ENCODE measurements around the gene ASIC4. TPM values are rescaled to one million over a fixed set of nuclear protein-coding genes. Genes with fewer than 3 reads are reported as not detected.

ASIC4 gene
- total and polyA plus RNA-seq, 2 of the 13 experiments (the other 11 are each of a cell fraction or from before 2014, with no cell fraction given), result 0.03 TPM; not detected in 1

DNA sequence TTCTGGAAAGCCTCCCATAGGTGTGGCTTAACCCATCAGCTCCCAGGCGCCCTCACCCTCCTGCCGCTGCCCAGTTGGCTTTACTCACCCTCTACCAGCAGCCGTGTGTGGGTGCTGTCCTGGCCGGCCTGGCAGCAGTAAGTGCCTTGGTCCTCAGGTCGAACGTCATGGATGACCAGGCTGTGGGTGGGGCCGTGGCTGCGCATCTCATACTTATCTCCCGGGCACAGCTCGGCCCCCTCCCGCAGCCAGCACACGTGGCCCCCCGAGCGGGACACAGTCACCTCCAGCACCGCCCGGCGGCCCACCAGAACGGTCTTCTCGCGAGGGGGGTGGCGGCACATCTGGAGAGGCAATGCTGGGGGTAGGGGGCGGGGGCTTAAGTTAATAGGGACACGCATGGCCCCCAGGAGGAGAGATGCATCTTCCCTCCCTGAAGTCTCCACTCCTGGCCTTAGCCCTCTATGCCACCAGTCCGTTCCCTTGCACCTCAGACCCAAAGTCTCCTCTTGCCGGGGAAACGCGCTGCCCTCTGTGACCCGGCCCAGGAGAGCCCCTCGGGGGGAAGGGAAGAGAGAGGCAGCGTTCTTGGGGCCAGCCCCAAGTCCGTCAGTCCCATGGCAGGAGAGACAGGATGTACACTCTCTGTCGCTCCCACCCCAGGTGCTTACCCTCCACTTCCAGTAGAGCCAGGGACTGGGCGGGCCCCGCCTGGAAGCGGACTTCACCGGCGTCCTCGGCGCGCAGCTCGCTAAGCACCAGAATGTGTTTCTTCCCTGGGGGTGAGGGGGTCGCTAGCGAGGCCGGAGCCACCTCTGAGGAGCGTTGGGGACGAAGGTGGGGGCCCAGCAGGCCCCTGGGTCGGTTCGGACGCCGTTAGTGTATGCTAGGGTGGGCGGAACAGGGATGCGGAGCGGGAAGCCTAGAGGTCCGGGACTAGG, 37.4 kb downstream of the ASIC4 start (continued):
- TF ChIP-seq BRF2 (CRISPR knock-in tag; IDR thresholded peaks at IDR 0.05) (no peak), ZNF460 (CRISPR knock-in tag; IDR thresholded peaks at IDR 0.05; ENCODE audit: borderline replicate concordance) (no peak; the same call in 1 of the 2 replicates), KDM6A (CRISPR knock-in tag; IDR thresholded peaks at IDR 0.05; ENCODE audit: low read depth) (no peak), SRY (CRISPR knock-in tag; IDR thresholded peaks at IDR 0.05) (peak; percentile 88), HOXA9 (CRISPR knock-in tag; IDR thresholded peaks at IDR 0.05; ENCODE audit: borderline replicate concordance) (peak; percentile 67; the same call in 1 of the 2 replicates), ZNF547 (CRISPR knock-in tag; IDR thresholded peaks at IDR 0.05) (0 out of 2 replicates have a peak, but pooled peaks have one; percentile 30), KLF12 (CRISPR knock-in tag; IDR thresholded peaks at IDR 0.05; ENCODE audit: borderline replicate concordance) (no peak)
- TF ChIP-seq, protein P1, sequence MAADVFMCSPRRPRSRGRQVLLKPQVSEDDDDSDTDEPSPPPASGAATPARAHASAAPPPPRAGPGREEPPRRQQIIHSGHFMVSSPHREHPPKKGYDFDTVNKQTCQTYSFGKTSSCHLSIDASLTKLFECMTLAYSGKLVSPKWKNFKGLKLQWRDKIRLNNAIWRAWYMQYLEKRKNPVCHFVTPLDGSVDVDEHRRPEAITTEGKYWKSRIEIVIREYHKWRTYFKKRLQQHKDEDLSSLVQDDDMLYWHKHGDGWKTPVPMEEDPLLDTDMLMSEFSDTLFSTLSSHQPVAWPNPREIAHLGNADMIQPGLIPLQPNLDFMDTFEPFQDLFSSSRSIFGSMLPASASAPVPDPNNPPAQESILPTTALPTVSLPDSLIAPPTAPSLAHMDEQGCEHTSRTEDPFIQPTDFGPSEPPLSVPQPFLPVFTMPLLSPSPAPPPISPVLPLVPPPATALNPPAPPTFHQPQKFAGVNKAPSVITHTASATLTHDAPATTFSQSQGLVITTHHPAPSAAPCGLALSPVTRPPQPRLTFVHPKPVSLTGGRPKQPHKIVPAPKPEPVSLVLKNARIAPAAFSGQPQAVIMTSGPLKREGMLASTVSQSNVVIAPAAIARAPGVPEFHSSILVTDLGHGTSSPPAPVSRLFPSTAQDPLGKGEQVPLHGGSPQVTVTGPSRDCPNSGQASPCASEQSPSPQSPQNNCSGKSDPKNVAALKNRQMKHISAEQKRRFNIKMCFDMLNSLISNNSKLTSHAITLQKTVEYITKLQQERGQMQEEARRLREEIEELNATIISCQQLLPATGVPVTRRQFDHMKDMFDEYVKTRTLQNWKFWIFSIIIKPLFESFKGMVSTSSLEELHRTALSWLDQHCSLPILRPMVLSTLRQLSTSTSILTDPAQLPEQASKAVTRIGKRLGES (CRISPR knock-in tag; IDR thresholded peaks at IDR 0.05; ENCODE audit: borderline replicate concordance), result no peak
- TF ChIP-seq, protein P2, sequence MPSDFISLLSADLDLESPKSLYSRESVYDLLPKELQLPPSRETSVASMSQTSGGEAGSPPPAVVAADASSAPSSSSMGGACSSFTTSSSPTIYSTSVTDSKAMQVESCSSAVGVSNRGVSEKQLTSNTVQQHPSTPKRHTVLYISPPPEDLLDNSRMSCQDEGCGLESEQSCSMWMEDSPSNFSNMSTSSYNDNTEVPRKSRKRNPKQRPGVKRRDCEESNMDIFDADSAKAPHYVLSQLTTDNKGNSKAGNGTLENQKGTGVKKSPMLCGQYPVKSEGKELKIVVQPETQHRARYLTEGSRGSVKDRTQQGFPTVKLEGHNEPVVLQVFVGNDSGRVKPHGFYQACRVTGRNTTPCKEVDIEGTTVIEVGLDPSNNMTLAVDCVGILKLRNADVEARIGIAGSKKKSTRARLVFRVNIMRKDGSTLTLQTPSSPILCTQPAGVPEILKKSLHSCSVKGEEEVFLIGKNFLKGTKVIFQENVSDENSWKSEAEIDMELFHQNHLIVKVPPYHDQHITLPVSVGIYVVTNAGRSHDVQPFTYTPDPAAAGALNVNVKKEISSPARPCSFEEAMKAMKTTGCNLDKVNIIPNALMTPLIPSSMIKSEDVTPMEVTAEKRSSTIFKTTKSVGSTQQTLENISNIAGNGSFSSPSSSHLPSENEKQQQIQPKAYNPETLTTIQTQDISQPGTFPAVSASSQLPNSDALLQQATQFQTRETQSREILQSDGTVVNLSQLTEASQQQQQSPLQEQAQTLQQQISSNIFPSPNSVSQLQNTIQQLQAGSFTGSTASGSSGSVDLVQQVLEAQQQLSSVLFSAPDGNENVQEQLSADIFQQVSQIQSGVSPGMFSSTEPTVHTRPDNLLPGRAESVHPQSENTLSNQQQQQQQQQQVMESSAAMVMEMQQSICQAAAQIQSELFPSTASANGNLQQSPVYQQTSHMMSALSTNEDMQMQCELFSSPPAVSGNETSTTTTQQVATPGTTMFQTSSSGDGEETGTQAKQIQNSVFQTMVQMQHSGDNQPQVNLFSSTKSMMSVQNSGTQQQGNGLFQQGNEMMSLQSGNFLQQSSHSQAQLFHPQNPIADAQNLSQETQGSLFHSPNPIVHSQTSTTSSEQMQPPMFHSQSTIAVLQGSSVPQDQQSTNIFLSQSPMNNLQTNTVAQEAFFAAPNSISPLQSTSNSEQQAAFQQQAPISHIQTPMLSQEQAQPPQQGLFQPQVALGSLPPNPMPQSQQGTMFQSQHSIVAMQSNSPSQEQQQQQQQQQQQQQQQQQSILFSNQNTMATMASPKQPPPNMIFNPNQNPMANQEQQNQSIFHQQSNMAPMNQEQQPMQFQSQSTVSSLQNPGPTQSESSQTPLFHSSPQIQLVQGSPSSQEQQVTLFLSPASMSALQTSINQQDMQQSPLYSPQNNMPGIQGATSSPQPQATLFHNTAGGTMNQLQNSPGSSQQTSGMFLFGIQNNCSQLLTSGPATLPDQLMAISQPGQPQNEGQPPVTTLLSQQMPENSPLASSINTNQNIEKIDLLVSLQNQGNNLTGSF (CRISPR knock-in tag; IDR thresholded peaks at IDR 0.05), result no peak

Data from HepG2 (cell line).